GM19395 (cell line): Measurements from ENCODE around the gene MACROD2.
"Not testable (repeated sequence)": the region's sequence is repeated elsewhere in the genome, so short reads cannot be mapped to it uniquely, and the experiment has no call there.

Experiments used
- ATAC-seq: cut with Tn5 transposase; IDR thresholded peaks from one replicate; pipeline ENCODE4 v1.9.1; 2021; ENCODE audit warnings: mild to moderate bottlenecking, moderate library complexity; ENCODE audit not compliant: unreplicated experiment

Gene MACROD2

DNA sequence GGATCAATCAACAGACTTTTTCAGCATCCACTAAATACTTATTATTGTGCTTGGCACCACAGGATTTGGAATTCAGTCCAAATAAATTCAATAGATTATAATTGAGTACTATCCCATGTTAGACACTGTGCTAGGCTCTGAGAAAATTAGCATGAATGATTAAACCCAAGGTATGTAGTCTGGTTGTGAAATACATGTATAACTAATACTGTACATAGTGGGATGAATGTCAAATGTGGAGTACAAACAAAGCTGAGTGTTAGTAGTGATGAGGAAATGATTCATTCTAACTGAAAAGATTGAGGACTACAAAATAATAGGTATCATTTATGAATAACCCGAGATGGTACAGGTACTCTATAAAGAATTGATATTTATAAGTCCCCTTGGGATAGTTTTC lies 454.0 kb downstream of the MACROD2 start:
- no peak for ATAC-seq

DNA sequence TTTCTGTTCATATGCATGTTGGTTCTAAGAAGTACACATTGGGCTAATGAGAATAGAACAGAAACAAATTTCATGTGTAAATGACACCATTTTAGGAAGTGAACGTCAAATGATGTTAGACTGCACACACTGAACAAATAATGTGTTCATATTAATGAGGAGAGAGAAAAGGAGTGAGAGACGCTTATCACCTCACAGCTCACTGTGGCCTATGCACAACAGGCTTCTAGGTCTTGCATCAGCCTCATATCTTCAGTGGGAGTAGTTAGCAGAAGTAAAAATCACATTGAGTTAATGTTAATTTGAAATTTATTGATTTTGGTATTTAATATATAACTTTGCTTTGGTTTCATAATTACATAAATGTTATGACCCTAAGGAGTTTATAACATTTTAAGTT lies 454.9 kb downstream of the MACROD2 start:
- ATAC-seq = no peak

DNA sequence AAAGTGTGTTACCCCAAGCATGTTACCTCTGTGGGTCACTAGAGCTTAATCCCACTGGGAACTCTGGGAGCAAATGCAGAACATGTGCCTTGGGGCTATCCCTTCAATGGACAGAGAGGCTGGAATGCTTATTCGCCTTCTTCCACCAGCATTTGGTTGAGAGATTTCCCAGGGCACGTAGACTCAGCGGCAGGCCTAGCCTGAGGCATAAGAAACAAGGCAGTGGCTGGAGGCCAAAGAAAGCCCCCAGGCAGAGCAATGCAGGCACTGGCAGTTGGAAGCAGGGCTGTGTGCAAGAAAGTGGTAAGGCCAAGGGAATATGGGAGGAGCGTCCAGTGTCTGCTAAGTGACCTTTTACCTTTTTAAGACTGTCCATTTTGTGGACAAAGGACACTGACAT lies 456.1 kb downstream of the MACROD2 start:
- ATAC-seq = no peak

DNA sequence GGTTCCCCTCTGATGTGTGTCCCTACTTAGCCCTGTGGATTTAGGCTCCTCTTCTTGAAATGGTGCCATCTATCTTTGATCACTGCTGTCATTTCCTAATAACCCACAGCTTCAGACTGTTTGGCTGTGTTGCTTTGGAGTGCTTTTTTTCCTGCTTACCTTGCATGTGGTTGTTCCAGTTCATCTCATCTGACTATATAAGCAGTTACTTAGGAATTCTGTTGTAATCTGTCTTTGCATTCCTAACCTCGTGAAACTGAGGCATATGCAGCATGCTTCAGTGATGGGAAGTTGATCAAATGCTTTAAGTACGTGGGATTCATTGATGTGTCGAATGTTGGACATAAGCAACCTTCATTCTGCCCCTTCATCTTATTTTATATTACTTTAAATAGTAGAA lies 457.9 kb downstream of the MACROD2 start:
- ATAC-seq = no peak

DNA sequence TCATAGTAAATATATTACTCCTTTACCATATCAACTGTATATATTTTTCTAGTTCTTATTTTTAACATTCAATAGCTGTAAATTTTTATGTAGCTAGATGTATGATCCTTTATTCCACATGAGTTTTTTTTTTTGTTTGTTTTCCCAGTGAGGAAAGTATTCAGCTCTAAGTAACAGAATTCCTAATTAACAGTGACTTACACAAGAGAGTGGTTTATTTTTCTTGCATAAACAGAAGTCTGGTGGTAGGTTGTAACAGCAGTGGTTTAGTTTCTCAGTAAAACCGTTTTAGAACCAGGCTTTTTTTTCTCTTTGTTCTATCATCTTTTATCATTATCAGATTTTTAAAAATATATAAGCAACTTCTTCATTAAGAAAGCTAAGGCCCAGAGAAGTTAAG lies 459.0 kb downstream of the MACROD2 start:
- ATAC-seq = no peak

DNA sequence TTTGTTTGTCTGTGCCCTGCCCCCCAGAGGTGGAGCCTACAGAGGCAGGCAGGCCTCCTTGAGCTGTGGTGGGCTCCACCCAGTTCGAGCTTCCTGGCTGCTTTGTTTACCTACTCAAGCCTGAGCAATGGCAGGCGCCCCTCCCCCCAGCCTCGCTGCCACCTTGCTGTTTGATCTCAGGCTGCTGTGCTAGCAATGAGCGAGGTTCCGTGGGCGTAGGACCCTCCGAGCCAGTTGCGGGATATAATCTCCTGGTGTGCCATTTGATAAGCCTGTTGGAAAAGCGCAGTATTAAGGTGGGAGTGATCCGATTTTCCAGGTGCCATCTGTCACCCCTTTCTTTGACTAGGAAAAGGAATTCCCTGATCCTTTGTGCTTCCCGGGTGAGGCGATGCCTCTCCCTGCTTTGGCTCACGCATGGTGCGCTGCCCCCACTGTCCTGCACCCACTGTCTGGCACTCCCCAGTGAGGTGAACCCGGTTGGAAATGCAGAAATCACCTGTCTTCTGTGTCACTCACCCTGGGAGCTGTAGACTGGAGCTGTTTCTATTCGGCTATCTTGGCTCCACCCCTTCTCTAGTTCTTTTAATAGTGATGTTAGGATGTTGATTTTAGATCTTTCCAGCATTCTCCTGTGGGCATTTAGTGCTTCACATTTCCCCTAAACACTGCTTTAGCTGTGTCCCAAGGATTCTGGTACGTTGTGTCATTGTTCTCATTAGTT lies 471.9 kb downstream of the MACROD2 start:
- ATAC-seq = not testable (repeated sequence)

DNA sequence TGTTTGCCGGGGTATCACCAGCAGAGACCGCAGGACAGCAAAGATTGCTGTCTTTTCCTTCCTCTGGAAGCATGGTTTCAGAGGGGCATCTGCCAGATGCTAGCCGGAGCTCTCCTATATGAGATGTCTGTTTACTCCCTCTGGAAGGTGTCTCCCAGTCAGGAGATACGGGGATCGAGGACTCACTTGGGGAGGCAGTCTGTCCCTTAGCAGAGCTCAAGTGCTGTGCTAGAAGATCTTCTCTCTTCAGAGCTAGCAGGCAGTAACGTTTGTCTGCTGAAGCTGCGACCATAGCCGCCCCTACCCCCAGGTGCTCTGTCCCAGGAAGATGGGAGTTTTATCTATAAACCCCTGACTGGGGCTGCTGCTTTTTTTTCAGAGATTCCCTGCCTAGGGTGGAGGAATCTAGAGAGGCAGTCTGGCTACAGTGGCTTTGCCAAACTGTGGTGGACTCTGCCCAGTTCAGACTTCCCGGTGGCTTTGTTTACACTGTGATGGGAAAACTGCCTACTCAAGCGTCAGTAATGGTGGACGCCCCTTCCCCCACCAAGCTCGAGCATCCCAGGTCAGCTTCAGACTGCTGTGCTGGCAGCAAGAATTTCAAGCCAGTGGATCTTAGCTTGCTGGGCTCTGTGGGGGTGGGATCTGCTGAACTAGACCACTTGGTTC lies 475.0 kb downstream of the MACROD2 start:
- no peak for ATAC-seq

DNA sequence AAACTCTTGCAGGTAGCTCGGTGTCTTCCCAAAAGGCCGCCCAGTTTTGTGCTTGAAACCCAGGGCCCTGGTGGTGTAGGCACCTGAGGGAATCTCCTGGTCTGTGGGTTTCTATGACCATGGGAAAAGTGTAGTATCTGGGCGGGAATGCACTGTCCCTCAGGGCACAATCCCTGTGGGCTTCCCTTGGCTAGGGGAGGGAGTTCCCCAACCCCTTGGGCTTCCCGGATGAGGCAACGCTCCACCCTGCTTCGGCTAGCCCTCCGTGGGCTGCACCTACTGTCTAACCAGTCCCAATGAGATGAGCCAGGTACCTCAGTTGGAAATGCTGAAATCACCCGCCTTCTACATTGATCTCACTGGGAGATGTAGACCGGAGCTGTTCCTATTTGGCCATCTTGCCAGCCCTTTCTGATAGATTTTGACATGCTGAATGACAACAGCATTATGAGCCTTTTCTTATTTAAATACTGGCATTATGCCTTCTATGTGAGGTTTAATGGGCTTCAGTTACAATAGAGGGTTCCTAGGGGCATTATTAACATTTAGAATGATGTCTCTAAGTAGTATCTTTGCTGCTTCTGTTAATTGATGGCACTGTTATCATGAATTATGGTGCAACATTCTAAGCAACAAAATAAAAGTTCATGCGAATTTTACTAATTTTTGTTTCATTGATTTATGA lies 475.8 kb downstream of the MACROD2 start:
- ATAC-seq = no peak

DNA sequence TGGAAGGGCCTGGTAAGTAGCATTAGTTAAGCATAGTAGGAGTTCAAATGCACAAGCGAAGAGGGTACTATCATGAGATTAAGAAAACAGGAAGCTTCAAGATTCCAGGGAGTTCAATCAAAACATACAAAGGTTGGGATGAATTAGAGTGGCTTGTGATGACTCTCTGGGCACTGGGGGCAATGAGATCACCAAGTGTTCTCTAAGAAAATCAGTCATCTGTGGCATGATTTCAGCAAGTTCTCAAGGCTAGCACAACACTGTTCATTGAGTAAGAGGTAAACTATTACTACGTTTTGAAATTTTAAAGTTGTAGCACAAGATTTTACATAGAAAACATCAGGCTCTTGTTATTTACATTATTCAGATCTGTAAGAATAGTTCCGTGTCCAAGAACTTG lies 481.8 kb downstream of the MACROD2 start:
- ATAC-seq = no peak

DNA sequence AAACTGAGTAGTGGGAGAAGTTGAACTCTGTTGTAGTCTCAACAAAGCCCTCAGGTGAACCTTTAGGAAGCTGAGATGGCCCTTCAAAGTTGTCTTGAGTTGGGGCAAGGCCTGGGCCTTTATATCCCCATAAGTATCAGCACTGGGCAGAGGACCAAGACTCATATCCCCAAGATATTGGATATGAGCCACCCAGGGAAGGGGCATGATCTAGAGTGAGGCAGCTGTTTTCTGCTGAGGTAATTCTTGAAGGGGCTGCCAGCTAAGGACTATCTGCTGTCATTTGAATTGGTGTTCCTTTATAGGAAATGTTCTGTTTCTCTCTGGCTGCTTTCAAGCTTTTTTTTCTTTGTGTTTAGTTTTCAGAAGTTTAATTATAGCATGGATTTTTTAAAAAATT lies 482.8 kb downstream of the MACROD2 start:
- no peak for ATAC-seq

DNA sequence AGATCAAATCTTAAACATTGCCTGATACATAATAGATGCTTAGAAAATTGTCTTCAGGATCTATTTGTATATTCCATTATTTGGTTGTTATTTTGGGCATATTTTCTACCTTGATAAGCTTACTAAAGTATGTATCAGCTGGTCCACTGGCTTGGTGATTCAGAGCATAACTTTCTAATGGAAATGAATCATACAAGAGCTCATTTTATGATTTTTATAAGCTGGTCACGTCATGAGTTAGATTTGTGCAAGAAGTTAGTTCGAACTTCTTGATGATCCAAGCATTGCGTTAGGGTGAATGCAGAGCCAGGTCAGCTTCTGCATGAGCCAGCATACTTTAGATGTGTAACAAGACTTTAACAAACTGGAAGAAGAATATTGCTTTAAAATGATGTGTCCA lies 486.5 kb downstream of the MACROD2 start:
- ATAC-seq = no peak

DNA sequence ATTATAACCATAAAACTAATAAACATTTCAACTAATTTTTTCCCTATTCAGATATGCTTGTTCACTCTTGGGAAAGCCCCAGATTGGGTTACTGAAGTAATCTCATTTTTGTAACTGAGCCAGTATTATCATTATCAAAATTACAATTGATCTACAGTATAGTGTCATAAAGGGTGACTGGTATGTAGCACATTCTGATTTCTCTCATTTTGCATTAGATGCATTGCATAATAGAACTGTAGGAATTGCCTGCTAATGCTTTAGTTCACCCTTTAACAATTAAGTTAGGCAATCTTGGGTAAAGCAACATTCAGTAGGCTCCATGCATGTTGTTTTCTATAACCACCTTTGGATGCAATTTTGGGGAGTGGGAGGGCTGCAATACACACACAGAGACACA lies 492.9 kb downstream of the MACROD2 start:
- ATAC-seq = no peak

DNA sequence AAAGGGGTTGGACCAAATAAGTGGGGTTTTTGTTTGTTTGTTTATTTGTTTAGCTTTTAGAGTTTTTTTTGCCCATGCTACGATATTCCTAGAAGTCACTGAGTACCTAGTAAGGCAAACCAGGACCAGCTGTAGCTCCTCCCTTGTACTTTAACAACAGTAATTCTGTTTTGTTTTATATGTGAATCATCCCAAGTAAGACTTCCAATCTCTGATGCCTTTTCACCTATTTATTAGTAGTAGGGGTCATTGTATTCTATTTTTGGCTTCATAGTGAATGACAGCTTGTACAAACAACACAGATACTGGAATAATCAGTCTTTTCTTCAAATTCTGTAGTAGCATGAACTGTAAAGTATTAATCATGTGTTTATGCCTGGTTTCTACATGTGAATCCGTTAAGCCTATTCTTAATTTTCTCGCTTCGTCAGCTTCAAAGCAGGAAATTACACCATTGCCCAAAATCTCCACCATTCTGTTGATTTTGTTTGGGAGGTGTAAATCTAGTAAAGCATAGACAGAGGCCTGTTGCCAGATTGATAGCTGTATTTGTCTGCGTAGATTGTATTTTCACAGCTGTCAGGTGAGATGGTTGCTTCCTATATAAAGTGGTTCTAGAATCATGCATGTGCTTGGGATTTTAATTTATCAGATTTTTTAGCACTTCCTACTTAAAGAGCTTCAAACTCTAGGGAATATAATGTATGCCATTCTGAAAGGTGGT lies 493.6 kb downstream of the MACROD2 start:
- ATAC-seq = no peak

DNA sequence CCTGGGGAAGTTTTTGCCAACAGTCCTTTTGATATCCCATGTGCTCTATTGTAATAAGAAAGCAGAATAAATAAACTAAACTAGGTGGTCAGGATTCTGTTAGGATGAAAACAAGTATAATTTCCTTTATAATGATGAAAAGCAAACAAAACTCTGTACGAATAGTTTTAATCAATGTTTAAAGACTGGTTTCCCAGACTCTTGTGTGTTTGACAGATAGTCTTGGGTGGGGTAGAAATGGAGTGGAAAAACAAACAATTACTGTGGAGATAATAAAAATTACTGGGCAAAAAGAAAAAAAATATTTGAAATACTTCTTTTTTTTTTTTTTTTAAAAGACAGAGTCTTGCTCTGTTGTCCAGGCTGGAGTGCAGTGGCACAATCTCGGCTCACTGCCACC lies 494.2 kb downstream of the MACROD2 start:
- no peak for ATAC-seq

DNA sequence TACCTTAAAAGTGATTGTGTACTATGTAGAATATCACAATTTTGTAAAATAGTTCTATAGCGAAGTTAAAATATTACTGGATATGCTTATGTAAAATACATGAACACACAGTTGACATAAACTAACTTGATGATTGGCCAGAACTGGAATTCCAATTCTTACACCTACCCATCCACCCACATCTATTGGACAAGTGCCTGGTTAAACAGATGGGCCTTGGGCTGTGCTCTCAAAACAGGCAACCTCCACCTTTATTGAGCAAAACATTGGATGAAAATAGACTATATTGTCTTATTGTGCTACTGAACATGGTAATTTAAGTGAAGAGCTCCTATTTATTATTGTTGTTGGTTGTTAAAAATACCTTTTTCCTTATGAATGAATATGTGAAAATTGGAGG lies 496.1 kb downstream of the MACROD2 start:
- no peak for ATAC-seq

DNA sequence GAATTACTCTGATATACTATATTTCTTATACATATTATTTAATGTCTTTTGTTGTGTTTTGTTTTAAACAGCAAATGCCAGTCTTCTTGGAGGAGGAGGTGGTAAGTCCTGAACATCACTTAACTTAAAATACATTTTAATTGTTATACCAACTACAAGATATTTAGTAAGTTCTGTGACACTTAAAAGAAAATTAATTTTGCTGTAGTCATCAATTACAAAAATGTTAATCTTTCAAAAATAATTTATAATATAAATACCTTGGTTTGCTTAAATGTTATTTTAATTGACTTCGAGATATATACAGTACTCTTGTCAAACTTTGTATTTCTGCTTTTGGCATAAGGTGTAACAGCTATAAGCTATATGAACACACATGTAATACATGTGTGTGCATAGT lies 498.1 kb downstream of the MACROD2 start:
- ATAC-seq = no peak

DNA sequence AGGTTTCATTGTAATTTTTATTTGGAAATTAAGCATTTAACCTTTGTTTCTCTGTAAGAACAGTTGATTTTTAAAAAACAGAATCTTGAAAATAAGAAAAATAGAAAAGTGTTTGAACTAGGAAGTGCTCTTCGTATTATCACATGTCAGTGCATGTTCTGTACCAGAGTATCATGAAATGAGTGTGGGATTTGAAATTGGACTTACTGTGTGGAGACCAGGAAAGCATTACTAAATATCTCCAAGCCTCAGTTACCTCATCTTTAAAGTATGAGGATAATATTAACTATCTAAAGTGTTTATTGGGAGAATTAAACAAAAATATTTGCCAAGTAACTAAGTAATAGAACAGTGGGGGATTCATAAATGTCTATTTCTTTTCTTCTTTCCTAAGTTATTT lies 499.0 kb downstream of the MACROD2 start:
- ATAC-seq = no peak

DNA sequence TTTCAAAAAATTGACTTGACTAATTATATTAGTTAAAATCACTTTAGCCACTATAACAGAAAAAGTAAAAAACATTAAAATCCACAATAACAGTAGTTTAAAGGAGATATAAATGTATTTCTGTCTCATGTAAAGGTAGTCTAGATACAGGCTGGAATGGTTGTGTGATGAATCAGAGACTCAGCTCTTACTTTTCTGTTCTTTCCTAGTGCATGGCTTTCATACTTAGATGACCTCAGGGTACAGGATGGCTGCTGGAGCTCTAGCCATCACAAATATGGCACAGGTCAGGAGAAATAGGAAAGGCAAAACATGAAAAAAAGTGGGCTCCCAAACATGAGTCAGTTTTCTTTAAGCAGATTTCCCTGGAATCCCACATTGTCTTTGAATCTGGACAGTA lies 499.8 kb downstream of the MACROD2 start:
- ATAC-seq = no peak

DNA sequence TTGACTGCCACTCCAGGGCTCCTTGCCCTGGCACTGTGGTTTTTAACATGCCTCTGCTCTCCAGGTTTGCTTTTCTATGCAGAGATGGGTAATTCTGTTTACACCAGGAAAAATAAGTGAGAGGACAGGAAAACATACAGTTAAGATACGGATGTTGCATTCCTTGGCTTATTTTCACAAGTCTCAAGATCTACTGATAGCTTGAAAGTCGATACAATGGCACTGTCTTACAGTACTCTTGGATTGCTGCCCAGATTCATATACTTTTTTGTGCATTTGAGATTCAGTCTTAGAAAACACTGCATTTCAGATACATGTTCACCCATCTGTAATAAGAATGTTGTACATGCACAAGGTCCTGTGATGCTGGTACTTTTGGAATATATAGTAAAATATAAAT lies 501.7 kb downstream of the MACROD2 start:
- ATAC-seq = no peak

DNA sequence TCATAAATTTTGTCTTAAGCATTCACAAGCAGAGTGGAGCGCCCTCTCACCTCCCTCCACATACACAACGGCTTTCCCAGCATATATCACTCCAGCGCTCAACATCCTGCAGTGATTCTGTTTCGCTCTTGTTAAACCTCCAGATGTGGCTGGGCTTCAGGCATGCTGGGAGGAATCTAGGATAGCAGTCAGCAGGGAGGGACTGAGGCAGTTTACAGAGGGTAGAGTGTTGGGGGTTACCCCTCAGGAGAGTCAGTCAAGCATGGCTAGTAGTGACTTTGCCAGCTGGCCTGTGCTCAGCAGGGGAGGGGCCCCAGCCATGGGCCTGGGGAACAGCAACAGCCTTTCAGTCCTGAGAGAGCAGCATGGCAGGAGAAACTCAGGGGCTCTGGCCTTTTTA lies 503.5 kb downstream of the MACROD2 start:
- no peak for ATAC-seq

DNA sequence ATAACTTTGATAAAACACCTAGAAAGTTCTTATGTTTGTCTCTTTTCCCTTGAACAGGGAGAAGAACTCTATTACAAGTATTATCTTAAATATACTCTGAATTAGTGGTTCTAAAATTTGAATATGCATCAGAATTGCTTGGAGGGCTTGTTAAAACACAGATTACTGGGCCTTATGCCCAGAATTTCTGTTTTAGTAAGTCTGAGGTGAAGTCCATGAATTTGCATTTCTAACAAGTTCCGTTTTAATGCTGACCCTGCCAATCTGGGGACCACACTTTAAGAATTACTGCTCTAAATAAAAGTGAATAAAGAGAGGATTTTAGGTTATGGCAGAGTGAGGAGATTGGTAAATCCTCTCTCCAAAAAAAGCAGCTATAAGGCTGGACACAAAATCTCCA lies 510.2 kb downstream of the MACROD2 start:
- no peak for ATAC-seq

DNA sequence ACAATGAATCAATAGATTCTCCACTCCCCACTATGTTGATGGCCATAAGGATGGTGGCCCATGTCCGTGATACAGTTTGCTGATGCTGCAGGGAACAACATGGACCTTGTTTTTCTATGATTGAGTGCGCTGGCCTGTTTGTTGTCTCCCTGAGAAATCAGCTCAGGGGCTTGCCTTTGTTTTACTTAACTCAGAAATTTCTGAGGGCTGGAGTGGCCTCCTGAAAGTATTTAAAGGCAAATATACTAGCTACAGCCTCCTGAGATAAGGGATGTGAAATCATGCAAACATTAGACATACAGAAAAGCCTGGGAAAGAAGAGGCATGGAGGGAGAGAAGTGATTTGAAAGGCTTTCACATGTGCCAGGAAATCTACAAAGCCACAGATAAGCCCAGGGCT lies 512.4 kb downstream of the MACROD2 start:
- no peak for ATAC-seq
